ENCODE data around the gene PRXL2A.

PRXL2A gene

GRCh38 chr10:80427541-80427940 is 19.2 kb downstream of the PRXL2A start:
- Histone ChIP-seq H3K9me3 (ENCODE audit: control insufficient read depth in 1 of 2, low read length in 2 of 2) (no peaks in the 10 kb centered on the region), H3K36me3 (ENCODE audit: control insufficient read depth in 1 of 2, insufficient read depth in 2 of 2, low read length in 2 of 2) (peaks cover 28 to 71% of the 10 kb centered on the region in 2 donors), H3K4me3 (ENCODE audit: low read depth in 1 of 2, low read length in 2 of 2) (no peak overlapping the region)

GRCh38 chr10:80429521-80429973 is 21.2 kb downstream of the PRXL2A start:
- no peaks in the 10 kb centered on the region for H3K4me1 ChIP-seq (ENCODE audit: control insufficient read depth in 1 of 2, insufficient read depth in 2 of 2, low read length in 2 of 2)
- H3K9me3 ChIP-seq (ENCODE audit: control insufficient read depth in 1 of 2, low read length in 2 of 2) = no peaks in the 10 kb centered on the region
- no peaks in the 10 kb centered on the region for H3K27me3 ChIP-seq (ENCODE audit: low read depth, low read length)
- no peak overlapping the region for H3K27ac ChIP-seq (ENCODE audit: low read length)
- H3K36me3 ChIP-seq (ENCODE audit: control insufficient read depth in 1 of 2, insufficient read depth in 2 of 2, low read length in 2 of 2) = peaks cover 22 to 66% of the 10 kb centered on the region in 2 donors
- H3K4me3 ChIP-seq (ENCODE audit: low read depth in 1 of 2, low read length in 2 of 2) = no peak overlapping the region

More at GRCh38 chr10:80427541-80427940, 19.2 kb downstream of the PRXL2A start:
- Histone ChIP-seq H3K4me1 (ENCODE audit: control insufficient read depth in 1 of 2, insufficient read depth in 2 of 2, low read length in 2 of 2) (no peaks in the 10 kb centered on the region), H3K27ac (ENCODE audit: low read length) (no peak overlapping the region), H3K27me3 (ENCODE audit: low read depth, low read length) (no peaks in the 10 kb centered on the region)

DNA sequence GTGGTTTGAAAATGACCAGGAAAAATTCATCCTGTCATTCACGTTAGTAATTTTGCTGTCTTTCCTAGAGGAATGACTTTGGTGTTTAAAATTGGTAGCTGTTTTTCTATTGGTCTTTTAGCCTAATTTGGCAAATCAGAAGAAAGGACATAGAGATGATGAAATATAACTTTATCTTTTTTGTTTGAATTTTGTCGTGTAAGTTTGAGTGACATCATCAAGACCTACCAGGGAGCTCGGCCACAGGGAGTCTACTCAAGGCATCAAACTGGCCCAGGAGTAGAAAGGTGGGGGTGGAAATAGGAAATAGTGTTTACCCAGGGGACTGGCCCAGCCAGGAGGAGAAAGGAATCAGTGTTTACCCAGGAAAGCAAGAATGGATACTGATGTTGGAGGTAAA is 24.8 kb downstream of the PRXL2A start:
- H3K4me3 ChIP-seq (ENCODE audit: low read depth in 1 of 2, low read length in 2 of 2) = no peak overlapping the region

DNA sequence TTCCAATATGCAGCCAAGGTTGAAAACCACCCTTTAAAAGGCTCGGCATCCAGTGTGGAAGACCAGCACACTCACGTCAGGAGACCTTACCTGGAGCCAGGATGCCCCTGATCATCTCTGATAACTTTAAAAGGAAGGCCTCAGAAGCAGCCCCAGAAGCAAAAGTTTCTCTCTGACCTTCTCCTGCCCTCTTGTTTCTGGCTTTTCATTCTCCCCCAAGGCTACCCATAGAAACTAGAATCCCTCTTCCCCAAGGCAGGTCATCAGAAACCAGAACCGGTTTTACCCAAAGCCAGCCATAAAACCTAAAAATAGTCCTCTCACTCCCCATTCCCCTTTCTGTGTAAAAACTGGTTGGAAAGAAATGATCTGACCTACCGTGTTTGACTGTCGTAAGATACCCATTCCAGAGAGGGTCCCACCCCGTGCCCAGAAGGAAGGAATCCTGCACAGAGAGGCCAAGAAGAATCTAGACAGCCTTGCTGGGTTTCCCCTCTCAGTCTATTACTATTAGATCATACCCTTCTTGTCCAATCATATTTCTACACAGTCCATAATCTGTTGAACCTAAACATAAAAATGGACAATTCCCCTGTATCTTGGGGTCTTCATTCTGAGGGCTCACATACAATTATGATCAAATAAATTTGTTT is 28.2 kb downstream of the PRXL2A start:
- no peak overlapping the region for H3K27ac ChIP-seq (ENCODE audit: low read length)
- no peak overlapping the region for H3K4me3 ChIP-seq (ENCODE audit: low read depth in 1 of 2, low read length in 2 of 2)
- H3K4me1 ChIP-seq (ENCODE audit: control insufficient read depth in 1 of 2, insufficient read depth in 2 of 2, low read length in 2 of 2) = no peaks in the 10 kb centered on the region
- H3K27me3 ChIP-seq (ENCODE audit: low read depth, low read length) = no peaks in the 10 kb centered on the region
- H3K9me3 ChIP-seq (ENCODE audit: control insufficient read depth in 1 of 2, low read length in 2 of 2) = no peaks in the 10 kb centered on the region
- H3K36me3 ChIP-seq (ENCODE audit: control insufficient read depth in 1 of 2, insufficient read depth in 2 of 2, low read length in 2 of 2) = peaks cover 4 to 14% of the 10 kb centered on the region in 2 donors

More for the DNA sequence above, 24.8 kb downstream of the PRXL2A start:
- H3K36me3 ChIP-seq (ENCODE audit: control insufficient read depth in 1 of 2, insufficient read depth in 2 of 2, low read length in 2 of 2) = peaks cover 4 to 37% of the 10 kb centered on the region in 2 donors
- no peak overlapping the region for H3K27ac ChIP-seq (ENCODE audit: low read length)
- no peaks in the 10 kb centered on the region for H3K4me1 ChIP-seq (ENCODE audit: control insufficient read depth in 1 of 2, insufficient read depth in 2 of 2, low read length in 2 of 2)
- H3K9me3 ChIP-seq (ENCODE audit: control insufficient read depth in 1 of 2, low read length in 2 of 2) = no peaks in the 10 kb centered on the region
- no peaks in the 10 kb centered on the region for H3K27me3 ChIP-seq (ENCODE audit: low read depth, low read length)

DNA sequence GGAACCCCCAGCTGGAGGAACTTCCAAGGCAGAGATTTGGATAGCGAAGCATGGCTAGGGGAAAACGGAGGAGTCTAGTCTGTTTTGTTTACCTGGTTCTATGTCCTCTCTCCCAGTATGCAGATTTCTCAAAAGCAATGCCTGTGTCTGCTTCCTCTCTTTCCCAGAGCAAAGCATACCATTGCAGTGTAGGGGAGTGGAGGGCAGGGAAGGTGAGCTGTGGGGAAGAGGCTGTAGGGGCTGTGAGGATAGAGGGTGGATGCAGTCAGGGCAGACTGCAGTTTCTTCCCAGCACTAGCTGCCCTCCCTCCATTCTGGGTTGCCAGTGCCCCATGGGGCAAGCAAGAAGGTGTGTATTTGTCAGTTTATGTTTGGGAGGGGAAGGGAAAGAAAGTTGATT is 28.9 kb downstream of the PRXL2A start:
- no peak overlapping the region for H3K4me3 ChIP-seq (ENCODE audit: low read depth in 1 of 2, low read length in 2 of 2)
- no peaks in the 10 kb centered on the region for H3K27me3 ChIP-seq (ENCODE audit: low read depth, low read length)
- no peaks in the 10 kb centered on the region for H3K4me1 ChIP-seq (ENCODE audit: control insufficient read depth in 1 of 2, insufficient read depth in 2 of 2, low read length in 2 of 2)
- peaks cover 4 to 9% of the 10 kb centered on the region in 2 donors for H3K36me3 ChIP-seq (ENCODE audit: control insufficient read depth in 1 of 2, insufficient read depth in 2 of 2, low read length in 2 of 2)
- H3K9me3 ChIP-seq (ENCODE audit: control insufficient read depth in 1 of 2, low read length in 2 of 2) = no peaks in the 10 kb centered on the region
- H3K27ac ChIP-seq (ENCODE audit: low read length) = no peak overlapping the region

GRCh38 chr10:80441831-80442230 is 33.5 kb downstream of the PRXL2A start:
- Histone ChIP-seq H3K27me3 (ENCODE audit: low read depth, low read length) (no peaks in the 10 kb centered on the region), H3K36me3 (ENCODE audit: control insufficient read depth in 1 of 2, insufficient read depth in 2 of 2, low read length in 2 of 2) (no peaks in the 10 kb centered on the region), H3K4me1 (ENCODE audit: control insufficient read depth in 1 of 2, insufficient read depth in 2 of 2, low read length in 2 of 2) (peaks cover 0 to 12% of the 10 kb centered on the region in 2 donors), H3K4me3 (ENCODE audit: low read depth in 1 of 2, low read length in 2 of 2) (no peak overlapping the region), H3K9me3 (ENCODE audit: control insufficient read depth in 1 of 2, low read length in 2 of 2) (no peaks in the 10 kb centered on the region), H3K27ac (ENCODE audit: low read length) (no peak overlapping the region)

GRCh38 chr10:80442879-80443278 is 34.5 kb downstream of the PRXL2A start:
- Histone ChIP-seq H3K27me3 (ENCODE audit: low read depth, low read length) (no peaks in the 10 kb centered on the region), H3K4me1 (ENCODE audit: control insufficient read depth in 1 of 2, insufficient read depth in 2 of 2, low read length in 2 of 2) (peaks cover 0 to 12% of the 10 kb centered on the region in 2 donors), H3K27ac (ENCODE audit: low read length) (no peak overlapping the region), H3K4me3 (ENCODE audit: low read depth in 1 of 2, low read length in 2 of 2) (no peak overlapping the region), H3K36me3 (ENCODE audit: control insufficient read depth in 1 of 2, insufficient read depth in 2 of 2, low read length in 2 of 2) (no peaks in the 10 kb centered on the region), H3K9me3 (ENCODE audit: control insufficient read depth in 1 of 2, low read length in 2 of 2) (no peaks in the 10 kb centered on the region)

DNA sequence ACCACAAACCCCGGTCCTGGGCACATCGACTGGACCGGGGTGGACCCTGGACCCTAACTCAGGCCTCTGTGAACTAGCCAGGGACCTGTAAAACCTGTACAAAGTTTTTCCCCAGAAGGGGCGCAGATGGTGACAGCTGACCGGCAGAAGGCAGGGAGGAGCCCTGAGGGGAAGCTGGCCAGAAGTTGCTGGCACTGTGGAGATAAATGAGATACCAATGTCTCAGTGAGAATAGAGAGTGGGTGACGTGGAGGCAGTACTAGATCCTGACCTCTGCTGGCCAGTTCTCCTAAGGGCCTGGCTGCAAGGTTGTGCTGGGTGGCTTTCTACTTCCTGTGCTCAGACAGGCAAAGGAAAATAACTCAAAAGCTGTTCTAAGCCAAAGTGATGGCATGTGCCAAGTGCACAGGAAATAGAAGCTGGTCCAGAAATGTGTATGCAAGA is 35.2 kb downstream of the PRXL2A start:
- Histone ChIP-seq H3K27me3 (ENCODE audit: low read depth, low read length) (no peaks in the 10 kb centered on the region), H3K4me1 (ENCODE audit: control insufficient read depth in 1 of 2, insufficient read depth in 2 of 2, low read length in 2 of 2) (peaks cover 0 to 12% of the 10 kb centered on the region in 2 donors), H3K36me3 (ENCODE audit: control insufficient read depth in 1 of 2, insufficient read depth in 2 of 2, low read length in 2 of 2) (no peaks in the 10 kb centered on the region), H3K27ac (ENCODE audit: low read length) (no peak overlapping the region), H3K4me3 (ENCODE audit: low read depth in 1 of 2, low read length in 2 of 2) (no peak overlapping the region), H3K9me3 (ENCODE audit: control insufficient read depth in 1 of 2, low read length in 2 of 2) (no peaks in the 10 kb centered on the region)

DNA sequence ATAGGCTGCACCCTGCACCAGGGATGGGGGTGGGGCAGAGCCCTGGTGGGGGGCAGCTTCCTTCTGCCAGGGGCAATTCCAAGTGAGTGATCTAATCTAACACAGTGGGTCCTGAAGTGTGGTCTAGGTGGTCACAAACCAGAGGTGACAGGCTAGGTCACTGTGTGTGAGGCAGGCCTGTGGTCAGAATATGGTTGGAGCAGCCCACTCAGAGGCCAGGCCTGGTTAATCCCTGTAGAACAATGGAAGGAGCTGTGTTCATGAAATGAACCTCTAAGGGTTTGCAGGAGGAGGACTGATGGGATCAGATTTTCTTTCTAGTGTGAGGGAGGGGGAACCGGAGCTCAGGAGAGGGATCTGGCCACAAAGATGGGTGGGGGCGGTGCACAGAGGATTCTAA is 35.8 kb downstream of the PRXL2A start:
- H3K4me3 ChIP-seq (ENCODE audit: low read depth in 1 of 2, low read length in 2 of 2) = no peak overlapping the region
- no peak overlapping the region for H3K27ac ChIP-seq (ENCODE audit: low read length)
- H3K36me3 ChIP-seq (ENCODE audit: control insufficient read depth in 1 of 2, insufficient read depth in 2 of 2, low read length in 2 of 2) = no peaks in the 10 kb centered on the region
- H3K27me3 ChIP-seq (ENCODE audit: low read depth, low read length) = no peaks in the 10 kb centered on the region
- peaks cover 0 to 12% of the 10 kb centered on the region in 2 donors for H3K4me1 ChIP-seq (ENCODE audit: control insufficient read depth in 1 of 2, insufficient read depth in 2 of 2, low read length in 2 of 2)
- H3K9me3 ChIP-seq (ENCODE audit: control insufficient read depth in 1 of 2, low read length in 2 of 2) = no peaks in the 10 kb centered on the region

GRCh38 chr10:80444646-80445319 is 36.4 kb downstream of the PRXL2A start:
- Histone ChIP-seq H3K4me1 (ENCODE audit: control insufficient read depth in 1 of 2, insufficient read depth in 2 of 2, low read length in 2 of 2) (peaks cover 0 to 12% of the 10 kb centered on the region in 2 donors), H3K4me3 (ENCODE audit: low read depth in 1 of 2, low read length in 2 of 2) (no peak overlapping the region), H3K9me3 (ENCODE audit: control insufficient read depth in 1 of 2, low read length in 2 of 2) (no peaks in the 10 kb centered on the region), H3K36me3 (ENCODE audit: control insufficient read depth in 1 of 2, insufficient read depth in 2 of 2, low read length in 2 of 2) (no peaks in the 10 kb centered on the region), H3K27ac (ENCODE audit: low read length) (no peak overlapping the region), H3K27me3 (ENCODE audit: low read depth, low read length) (no peaks in the 10 kb centered on the region)

DNA sequence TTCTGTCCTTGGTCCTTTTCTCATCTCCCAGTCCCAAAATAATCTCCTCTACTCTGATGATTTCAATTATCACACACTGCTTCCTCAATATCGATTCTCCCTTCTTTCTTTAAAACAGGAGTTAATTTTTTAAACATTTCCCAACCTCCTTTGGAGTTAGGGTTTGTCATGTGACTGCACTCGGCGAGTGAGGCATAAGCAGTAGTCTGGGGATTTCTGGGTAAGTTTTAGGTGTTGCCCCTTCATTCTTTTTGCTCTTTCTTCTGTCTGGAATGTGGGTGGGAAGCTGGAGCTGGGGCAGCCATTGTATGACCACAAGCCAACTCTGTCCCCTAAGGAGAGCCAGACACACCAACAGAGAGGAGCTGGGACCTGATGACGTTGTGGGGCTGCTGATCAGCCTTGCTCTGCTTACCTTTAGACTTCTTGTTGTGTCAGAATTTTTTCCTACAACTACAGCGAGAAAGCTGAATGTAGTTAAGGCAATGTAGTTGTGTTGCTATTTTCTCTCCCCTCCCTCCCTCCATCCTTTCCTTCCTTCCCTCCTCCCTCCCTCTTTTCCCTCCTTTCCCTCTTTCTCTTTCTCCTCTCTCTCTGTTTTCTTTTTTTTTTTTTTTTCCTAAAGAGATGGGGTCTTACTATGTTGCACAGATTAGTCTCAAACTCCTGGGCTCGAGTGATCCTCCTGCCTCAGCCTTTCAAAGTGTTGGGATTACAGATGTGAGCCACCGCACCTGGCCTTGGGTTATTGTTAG is 39.3 kb downstream of the PRXL2A start:
- Histone ChIP-seq H3K27me3 (ENCODE audit: low read depth, low read length) (no peaks in the 10 kb centered on the region), H3K36me3 (ENCODE audit: control insufficient read depth in 1 of 2, insufficient read depth in 2 of 2, low read length in 2 of 2) (no peaks in the 10 kb centered on the region), H3K9me3 (ENCODE audit: control insufficient read depth in 1 of 2, low read length in 2 of 2) (no peaks in the 10 kb centered on the region), H3K27ac (ENCODE audit: low read length) (no peak overlapping the region), H3K4me3 (ENCODE audit: low read depth in 1 of 2, low read length in 2 of 2) (no peak overlapping the region), H3K4me1 (ENCODE audit: control insufficient read depth in 1 of 2, insufficient read depth in 2 of 2, low read length in 2 of 2) (peaks cover 0 to 12% of the 10 kb centered on the region in 2 donors)

Measured in muscle layer of duodenum (tissue), 2 donors.